Left ventricle myocardium inferior (tissue), 1 donor: ENCODE measurements around the gene IL17RE. TPM values are rescaled to one million over a fixed set of nuclear protein-coding genes. Genes with fewer than 3 reads are reported as not detected.
"Not testable (repeated sequence)": the region's sequence is repeated elsewhere in the genome, so short reads cannot be mapped to it uniquely, and the experiment has no call there.

Source experiments
- DNase-seq: peaks from one replicate; pipeline ENCODE4 v3.0.0-alpha.2; 2020
- H3K27ac ChIP-seq: fragments of 200-600 bp; replicated peaks from 2 replicates; pipeline ENCODE4 v1.8.0; 2021
- H3K27me3 ChIP-seq: fragments of 200-600 bp; 2 replicates; pipeline ENCODE4 v1.8.0; 2021; ENCODE audit warnings: low read depth
- H3K36me3 ChIP-seq: fragments of 200-600 bp; 2 replicates; pipeline ENCODE4 v1.8.0; 2021
- H3K4me1 ChIP-seq: fragments of 200-600 bp; 2 replicates; pipeline ENCODE4 v1.8.0; 2021
- H3K4me3 ChIP-seq: fragments of 200-600 bp; 2 replicates; pipeline ENCODE4 v1.8.0; 2021; ENCODE audit warnings: mild to moderate bottlenecking, moderate library complexity
- H3K9me3 ChIP-seq: fragments of 200-600 bp; replicated peaks from 2 replicates; pipeline ENCODE4 v1.8.0; 2021
- CTCF ChIP-seq: fragments of 200-600 bp; IDR thresholded peaks from 2 replicates; pipeline ENCODE4 v1.8.0; 2021; ENCODE audit warnings: antibody characterized with exemption, mild to moderate bottlenecking, borderline replicate concordance
- intact Hi-C: fragments of 100-400 bp; cut with micrococcal nuclease; formaldehyde crosslinking; loops from one replicate; pipeline ENCODE4 v1.11.0; 2022
- total RNA-seq: library from RNA; stranded (reverse); fragmentation: NEBNext Ultra II Directional; extraction: Animal tissue kit (Norgen Biotek cat#: 25700); gene quantifications from one replicate; pipeline ENCODE4 v1.2.1, GENCODE V29; 2021
- donor health status: DM: no; HTN: yes; CAD: no; lungs with severe emphysema.

The IL17RE gene
- total RNA-seq, 1 donor from 2014 or later = 0.58 TPM

GRCh38 chr3:9890249-9891071 lies 12.2 kb upstream of the IL17RE start, which contains the start of gene JAGN1:
JAGN1 (plus strand) TSS chr3:9890610; CDS start chr3:9890723, 113 bp downstream.
- no peaks in the 10 kb centered on the region for H3K27me3 ChIP-seq
- no peaks in the 10 kb centered on the region for H3K9me3 ChIP-seq
- H3K4me1 ChIP-seq = peaks cover 33% of the 10 kb centered on the region
- peak; percentile 92 for DNase-seq
- intact Hi-C loops = no loop called here
- H3K4me3 ChIP-seq = peak within 1 kb of the TSS; percentile 93
- H3K36me3 ChIP-seq = peaks cover 14% of the 10 kb centered on the region
- peak within 1 kb of the TSS; percentile 96 for H3K27ac ChIP-seq
- peak; percentile 30 for TF ChIP-seq CTCF

DNA sequence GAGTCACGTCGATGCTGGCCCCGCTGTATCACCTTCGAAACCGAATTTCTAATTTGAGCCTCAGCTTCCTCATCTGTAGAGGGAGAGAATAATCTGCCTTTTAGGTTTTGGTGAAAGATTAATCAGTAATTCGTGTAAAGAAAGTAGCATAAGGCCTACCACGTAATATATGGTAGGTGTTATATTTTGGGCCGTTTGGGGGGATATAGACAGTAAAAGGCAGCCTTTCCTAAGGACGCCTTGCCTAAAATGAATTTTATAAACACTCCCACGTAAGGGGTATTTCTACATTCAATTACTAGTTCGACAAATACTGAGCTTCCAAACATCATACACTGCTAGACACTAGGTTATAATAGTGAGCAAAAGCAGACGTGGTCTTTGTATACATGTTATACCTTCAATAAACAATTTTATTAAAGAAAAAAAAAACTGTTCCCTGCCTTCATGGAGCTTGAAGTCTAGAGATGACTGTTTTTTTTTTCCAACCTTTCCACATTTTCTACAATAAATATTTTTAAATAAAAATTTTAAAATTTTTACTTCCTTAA lies 11.5 kb upstream of the IL17RE start:
- no peak for TF ChIP-seq CTCF
- peak overlapping the region; percentile 93 for H3K4me3 ChIP-seq
- peak overlapping the region; percentile 96 for H3K27ac ChIP-seq
- no peaks in the 10 kb centered on the region for H3K9me3 ChIP-seq
- DNase-seq = no peak
- peaks cover 14% of the 10 kb centered on the region for H3K36me3 ChIP-seq
- intact Hi-C loops = no loop called here
- H3K27me3 ChIP-seq = no peaks in the 10 kb centered on the region
- peaks cover 33% of the 10 kb centered on the region for H3K4me1 ChIP-seq

DNA sequence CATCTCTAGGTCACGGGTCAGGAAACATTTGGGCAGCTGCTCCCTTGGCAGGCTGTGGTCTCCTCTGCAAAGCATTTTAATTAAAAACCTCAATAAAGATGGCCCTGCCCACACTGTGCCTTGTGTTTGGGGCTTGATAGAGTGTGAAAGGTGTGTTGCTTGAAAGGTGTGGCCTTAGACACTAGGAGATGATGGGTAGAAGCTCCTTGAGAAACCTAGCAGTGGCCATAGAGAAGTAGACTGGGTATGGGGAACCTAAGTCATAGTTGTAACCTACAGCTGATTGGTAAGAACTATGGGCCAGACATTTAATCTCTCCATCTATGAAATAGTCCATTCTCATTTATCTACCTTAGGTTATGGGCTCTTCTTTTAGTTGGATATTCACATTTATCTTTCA lies 8.9 kb upstream of the IL17RE start:
- Histone ChIP-seq H3K4me1 (peaks cover 33% of the 10 kb centered on the region), H3K27ac (no peak overlapping the region), H3K9me3 (no peaks in the 10 kb centered on the region), H3K27me3 (no peaks in the 10 kb centered on the region), H3K36me3 (peaks cover 14% of the 10 kb centered on the region), H3K4me3 (no peak overlapping the region)
- intact Hi-C loops = no loop called here
- no peak for DNase-seq
- no peak for TF ChIP-seq CTCF

DNA sequence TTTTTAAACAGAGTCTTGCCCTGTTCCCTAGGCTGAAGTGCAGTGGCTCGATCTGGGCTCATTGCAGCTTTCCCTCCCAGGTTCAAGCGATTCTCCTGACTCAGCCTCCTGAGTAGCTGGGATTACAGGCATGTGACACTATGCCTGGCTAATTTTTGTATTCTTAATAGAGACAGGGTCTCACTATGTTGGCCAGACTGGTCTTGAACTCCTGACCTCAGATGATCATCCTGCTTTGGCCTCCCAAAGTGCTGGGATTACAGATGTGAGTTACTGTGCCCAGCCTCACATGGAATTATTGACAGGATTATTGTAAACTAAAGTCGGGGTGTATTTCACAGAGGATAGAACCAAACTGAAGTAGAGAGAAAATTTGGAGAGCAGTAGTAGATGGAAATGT lies 6.9 kb upstream of the IL17RE start:
- DNase-seq, H3K27ac ChIP-seq, H3K27me3 ChIP-seq, intact Hi-C loops, H3K9me3 ChIP-seq, H3K4me3 ChIP-seq: not testable (repeated sequence)
- H3K36me3 ChIP-seq = peaks cover 14% of the 10 kb centered on the region
- peaks cover 25% of the 10 kb centered on the region for H3K4me1 ChIP-seq

DNA sequence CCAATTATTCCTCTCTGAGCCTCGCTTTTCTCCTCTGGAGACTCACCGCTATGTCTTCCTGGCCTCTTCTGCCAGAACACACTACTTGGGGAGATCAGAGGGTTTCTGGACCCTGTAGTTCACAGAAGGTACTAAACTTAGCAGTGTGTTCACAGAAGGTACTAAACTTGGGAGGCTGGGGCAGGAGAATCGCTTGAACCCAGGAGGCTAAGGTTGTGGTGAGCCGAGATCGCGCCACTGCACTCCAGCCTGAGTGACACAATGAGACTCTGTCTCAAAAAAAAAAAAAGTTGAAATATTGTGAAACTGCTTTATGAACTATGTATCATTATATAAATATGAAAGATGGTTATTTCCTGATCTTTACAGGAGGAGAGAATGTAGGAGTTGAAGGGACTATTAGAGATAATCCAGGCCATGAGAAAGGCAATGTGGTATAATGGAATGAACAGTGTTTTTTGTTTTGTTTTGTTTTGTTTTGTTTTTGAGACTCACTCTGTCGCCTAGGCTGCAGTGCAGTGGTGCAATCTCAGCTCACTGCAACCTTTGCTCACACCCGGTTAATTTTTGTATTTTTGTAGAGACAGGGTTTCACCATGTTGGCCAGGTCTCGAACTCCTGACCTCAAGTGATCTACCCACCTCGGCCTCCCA lies 5.8 kb upstream of the IL17RE start:
- H3K27me3 ChIP-seq, H3K4me3 ChIP-seq, H3K9me3 ChIP-seq, H3K27ac ChIP-seq, DNase-seq, intact Hi-C loops: not testable (repeated sequence)
- H3K36me3 ChIP-seq = peaks cover 14% of the 10 kb centered on the region
- peaks cover 13% of the 10 kb centered on the region for H3K4me1 ChIP-seq

GRCh38 chr3:9897408-9898372 lies 5.0 kb upstream of the IL17RE start:
- no peak for TF ChIP-seq CTCF
- Histone ChIP-seq H3K4me3 (no peak overlapping the region), H3K27ac (no peak overlapping the region), H3K36me3 (peaks cover 11% of the 10 kb centered on the region), H3K9me3 (no peaks in the 10 kb centered on the region), H3K27me3 (no peaks in the 10 kb centered on the region), H3K4me1 (peaks cover 15% of the 10 kb centered on the region)
- intact Hi-C loops = no loop called here
- DNase-seq = no peak
